ENCODE results near the gene IFT88.

DNA sequence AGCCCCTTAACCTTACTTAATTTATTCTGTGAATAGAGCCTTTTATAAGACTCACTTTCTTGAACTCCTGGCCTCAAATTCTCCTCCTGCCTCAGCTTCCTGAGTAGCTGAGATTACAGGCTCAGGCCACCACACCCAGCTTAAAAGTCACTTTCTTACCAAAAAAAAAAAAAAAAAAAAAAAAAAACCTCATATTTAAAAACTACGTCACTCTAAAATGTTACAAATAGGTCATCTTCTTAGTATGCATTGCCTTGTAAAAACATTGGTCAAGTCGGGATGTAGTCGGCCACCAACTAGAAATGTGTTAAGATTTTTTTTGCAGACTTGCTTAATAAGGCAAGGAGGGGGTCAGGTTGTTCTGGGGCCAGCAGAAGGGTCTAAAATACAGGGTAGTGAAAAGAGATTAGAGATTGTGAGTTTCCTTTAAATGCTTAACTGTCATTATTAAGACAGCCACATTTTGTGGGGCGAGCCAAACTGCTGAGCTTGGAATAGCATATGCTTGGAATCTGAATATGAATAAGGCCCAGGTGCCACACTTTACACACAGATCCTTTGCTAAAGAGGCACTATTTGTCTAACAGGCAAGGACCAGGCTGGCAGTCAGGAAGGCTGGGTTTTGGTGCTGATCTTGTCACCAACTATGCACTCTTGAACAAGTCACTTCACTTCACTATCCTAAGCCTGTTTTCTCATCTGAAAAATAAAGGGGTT, 120.1 kb downstream of the IFT88 start:
- no peak for TF ChIP-seq CTCF (IDR thresholded peaks at IDR 0.05)
- TF ChIP-seq POLR2A (IDR thresholded peaks at IDR 0.05): no peak
- no peak for TF ChIP-seq EP300 (IDR thresholded peaks at IDR 0.05)
- TF ChIP-seq POLR2AphosphoS5 (IDR thresholded peaks at IDR 0.05): no peak

Data from stomach (tissue), 4 donors.